H1 (cell line): ENCODE data around the gene CDC45.

Experiments used
- BRCA1 ChIP-seq: IDR thresholded peaks from 2 replicates; pipeline ENCODE4 v1.6.1; 2012; ENCODE audit warnings: low read depth, low read length, improper control_type of control experiment
- CEBPB ChIP-seq: IDR thresholded peaks from 2 replicates; pipeline ENCODE4 v1.6.1; 2012; ENCODE audit warnings: low read depth, low read length
- KDM1A ChIP-seq: fragments of 200-600, 300-600 bp; sonication (generic); IDR thresholded peaks from 2 replicates; pipeline ENCODE4 v1.7.1; 2016; ENCODE audit warnings: mild to moderate bottlenecking, low read length, borderline replicate concordance

DNA sequence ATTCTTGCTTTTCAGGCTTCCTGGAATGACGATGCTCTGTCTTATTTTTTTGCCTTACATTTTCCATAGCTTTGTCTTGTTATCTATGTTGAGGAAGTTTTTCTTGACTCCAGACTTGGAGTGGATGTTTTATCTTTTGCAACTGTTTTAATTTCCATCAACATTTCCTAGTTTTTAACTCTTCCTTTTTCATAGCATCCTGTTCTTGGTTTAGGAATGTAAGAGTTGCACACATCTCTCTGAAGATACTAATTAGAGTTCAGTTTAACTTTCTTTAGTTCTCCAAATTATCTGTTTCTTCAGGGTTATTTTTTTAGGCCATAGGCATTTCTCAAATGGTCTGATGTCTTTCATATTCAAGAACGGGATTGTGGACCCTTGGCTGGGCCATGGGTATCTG, 34.1 kb downstream of the CDC45 start:
- TF ChIP-seq CEBPB: no peak
- TF ChIP-seq BRCA1: no peak
- TF ChIP-seq KDM1A: no peak
